Common myeloid progenitor, CD34-positive (primary cell): Measurements from ENCODE around the gene TRAF3.

Experiments
- CTCF ChIA-PET: fragments of 350-600 bp; sonication (Branson Sonifier 250); formaldehyde crosslinking; loops from one replicate; lab custom pipeline; 2021; ENCODE audit warnings: antibody characterized with exemption; lab: Charles Lee
- POLR2A ChIA-PET: fragments of 350-600 bp; sonication (Branson Sonifier 250); formaldehyde crosslinking; loops from one replicate; lab custom pipeline; 2021; ENCODE audit warnings: antibody characterized with exemption; lab: Charles Lee
- DNase-seq, 3 donors: peaks; one replicate each; pipeline versions ENCODE4 v3.0.0 to v3.0.0-alpha.2; 2013
- H3K27ac ChIP-seq, 2 experiments: 1 replicate in 1 of 2; 2 replicates in 1 of 2; pipeline ENCODE4 v1.7.0; 2013; ENCODE audit warnings: inconsistent platforms in 2 of 2, low read length in 2 of 2, mild to moderate bottlenecking in 2 of 2, low read depth in 1 of 2, moderate library complexity in 1 of 2; ENCODE audit not compliant: severe bottlenecking in 2 of 2, insufficient read depth in 1 of 2, poor library complexity in 1 of 2
- H3K27me3 ChIP-seq, 5 experiments: replicated peaks in 2 of 5; 1 replicate in 3 of 5; 2 replicates in 2 of 5; pipeline versions ENCODE4 v1.6.1 to v1.7.0; 2013; ENCODE audit warnings: low read length in 4 of 5, mild to moderate bottlenecking in 2 of 5, moderate library complexity in 2 of 5, inconsistent platforms in 1 of 5; ENCODE audit not compliant: insufficient read depth in 5 of 5, control insufficient read depth in 4 of 5
- H3K36me3 ChIP-seq, 4 experiments: 1 replicate in 2 of 4; 2 replicates in 2 of 4; pipeline versions ENCODE4 v1.6.1 to v1.7.0; 2013; ENCODE audit warnings: low read length in 3 of 4, control low read depth in 1 of 4, mild to moderate bottlenecking in 1 of 4; ENCODE audit not compliant: control insufficient read depth in 4 of 4, insufficient read depth in 4 of 4
- H3K4me1 ChIP-seq, 4 experiments: 1 replicate in 3 of 4; 2 replicates in 1 of 4; pipeline versions ENCODE4 v1.6.1 to v1.7.1; 2013; ENCODE audit warnings: low read length in 3 of 4, mild to moderate bottlenecking in 3 of 4, control low read depth in 1 of 4, inconsistent platforms in 1 of 4, moderate library complexity in 1 of 4; ENCODE audit not compliant: control insufficient read depth in 4 of 4, insufficient read depth in 4 of 4; ENCODE audit errors: control extremely low read depth in 1 of 4
- H3K4me3 ChIP-seq, 7 experiments: 1 replicate in 4 of 7; 2 replicates in 3 of 7; pipeline versions ENCODE4 v1.5.1 to v1.7.0; 2013; ENCODE audit warnings: mild to moderate bottlenecking in 7 of 7, low read length in 6 of 7, moderate library complexity in 6 of 7, inconsistent platforms in 2 of 7, low read depth in 2 of 7, control low read depth in 1 of 7; ENCODE audit not compliant: insufficient read depth in 4 of 7, control insufficient read depth in 1 of 7; ENCODE audit errors: extremely low read depth in 1 of 7
- H3K9me3 ChIP-seq, 5 experiments: 1 replicate in 4 of 5; 2 replicates in 1 of 5; pipeline versions ENCODE4 v1.6.1 to v1.7.1; 2013; ENCODE audit warnings: low read length in 4 of 5, mild to moderate bottlenecking in 2 of 5, inconsistent platforms in 1 of 5, low read depth in 1 of 5, moderate library complexity in 1 of 5; ENCODE audit not compliant: control insufficient read depth in 4 of 5, insufficient read depth in 2 of 5; ENCODE audit errors: control extremely low read depth in 1 of 5
- WGBS: methylation state at CpG from one replicate; pipeline ENCODE4 v1.1.5; 2013; ENCODE audit not compliant: insufficient coverage; 5-methylcytosine and 5-hydroxymethylcytosine counted together

TRAF3 gene

GRCh38 chr14:102771144-102771543, 6.1 kb upstream of the TRAF3 start:
- H3K9me3 ChIP-seq: no peaks in the 10 kb centered on the region
- no peaks in the 10 kb centered on the region for H3K27me3 ChIP-seq
- DNase-seq: no peak
- ChIA-PET POLR2A (no interaction called here), CTCF (no interaction called here)
- WGBS: 94% methylated on average over 8 of the region's 9 CpGs
- H3K36me3 ChIP-seq: no peaks in the 10 kb centered on the region
- no peak overlapping the region for H3K4me3 ChIP-seq
- H3K27ac ChIP-seq: no peak overlapping the region
- peaks cover 0 to 19% (median 13%) of the 10 kb centered on the region in 4 experiments for H3K4me1 ChIP-seq

- Histone ChIP-seq H3K36me3 (no peaks in the 10 kb centered on the region), H3K4me1 (peaks cover 0 to 25% (median 17%) of the 10 kb centered on the region in 4 experiments), H3K27me3 (no peaks in the 10 kb centered on the region), H3K9me3 (no peaks in the 10 kb centered on the region), H3K4me3 (no peak overlapping the region), H3K27ac (no peak overlapping the region)
- WGBS: 75% methylated on average over 17 of the region's 22 CpGs
- POLR2A ChIA-PET: interaction anchor here (0.6 to 0.8 kb wide), 3 partner anchors 10 to 51 kb away, joined by 3 to 6 read pairs (median 3); no protein-coding TSS in a partner anchor
- CTCF ChIA-PET: interaction anchor here (0.6 to 3.3 kb wide), 8 partner anchors 11 to 162 kb away, joined by 3 to 14 read pairs (median 3); no protein-coding TSS in a partner anchor
- DNase-seq: peak in 2 of 3 donors; percentile 33
Observed at GRCh38 chr14:102772781-102773570, 4.3 kb upstream of the TRAF3 start.

GRCh38 chr14:102774391-102775153, 2.7 kb upstream of the TRAF3 start:
- H3K4me1 ChIP-seq: peaks cover 9 to 29% (median 21%) of the 10 kb centered on the region in 4 experiments
- H3K27me3 ChIP-seq: no peaks in the 10 kb centered on the region
- ChIA-PET POLR2A (no interaction called here), CTCF (interaction anchor here (0.6 to 3.3 kb wide), 9 partner anchors 9 to 157 kb away, joined by 3 to 14 read pairs (median 4); no protein-coding TSS in a partner anchor)
- H3K27ac ChIP-seq: no peak overlapping the region
- DNase-seq: peak; percentile 77 to 90 (median 89)
- H3K9me3 ChIP-seq: no peaks in the 10 kb centered on the region
- H3K36me3 ChIP-seq: no peaks in the 10 kb centered on the region
- WGBS: 84% methylated on average over 7 of the region's 10 CpGs
- no peak overlapping the region for H3K4me3 ChIP-seq

GRCh38 chr14:102775855-102776760, 1.1 kb upstream of the TRAF3 start:
- Histone ChIP-seq H3K27ac (no peak overlapping the region), H3K36me3 (no peaks in the 10 kb centered on the region), H3K4me1 (peaks cover 12 to 33% (median 25%) of the 10 kb centered on the region in 4 experiments), H3K4me3 (peak overlapping the region in 4 of 7 experiments; percentile 0 to 73 (median 52)), H3K27me3 (no peaks in the 10 kb centered on the region), H3K9me3 (no peaks in the 10 kb centered on the region)
- ChIA-PET POLR2A (interaction anchor here (0.6 kb wide), 2 partner anchors 138 to 216 kb away, joined by 3 to 10 read pairs; no protein-coding TSS in a partner anchor), CTCF (interaction anchor here (1.6 kb wide), 1 partner anchor 10 kb away, joined by 4 read pairs; no protein-coding TSS in a partner anchor)
- DNase-seq: no peak
- WGBS: 94% methylated on average over 21 of the region's 22 CpGs

GRCh38 chr14:102777711-102778337, 575 bp downstream of the TRAF3 start:
- H3K4me1 ChIP-seq: peaks cover 12 to 33% (median 25%) of the 10 kb centered on the region in 4 experiments
- H3K4me3 ChIP-seq: peak overlapping the region; percentile 74 to 97 (median 80)
- H3K36me3 ChIP-seq: no peaks in the 10 kb centered on the region
- CTCF ChIA-PET: interaction anchor here (1.0 kb wide), 1 partner anchor 65 kb away, joined by 3 read pairs; no protein-coding TSS in a partner anchor
- under 1% methylated on average over 77 of the region's 98 CpGs for WGBS
- peak in 1 of 3 donors; percentile 42 for DNase-seq
- no peaks in the 10 kb centered on the region for H3K27me3 ChIP-seq
- POLR2A ChIA-PET: no interaction called here
- no peaks in the 10 kb centered on the region for H3K9me3 ChIP-seq
- H3K27ac ChIP-seq: peak overlapping the region; percentile 68 to 87
